Endothelial cell of umbilical vein (primary cell): ENCODE measurements around the gene IL10RB. TPM values are rescaled to one million over a fixed set of nuclear protein-coding genes. Genes with fewer than 3 reads are reported as not detected.
A peak's percentile ranks its signal among the peaks of the same experiment; 100 is the strongest.

Experiments used
- BruUV-seq: library from RNA; stranded (reverse); fragments of 400-500 nt; replicated peaks from 2 replicates; lab custom pipeline; 2021; lab: Mats Ljungman, UMichigan
- CTCF ChIA-PET: fragments of 300-600, 350-600 bp; sonication (Branson Sonifier 250); formaldehyde crosslinking; loops from one replicate; lab custom pipeline; 2021; ENCODE audit warnings: antibody characterized with exemption, inconsistent platforms; lab: Charles Lee
- POLR2A ChIA-PET: fragments of 300-600, 350-600 bp; sonication (Branson Sonifier 250); formaldehyde crosslinking; loops from one replicate; lab custom pipeline; 2021; ENCODE audit warnings: antibody characterized with exemption, inconsistent platforms; lab: Charles Lee
- DNase-seq: peaks from one replicate; pipeline ENCODE4 v3.0.0-alpha.2; 2011; ENCODE audit warnings: low read depth, low spot score
- FAIRE-seq: peaks from 2 replicates; lab custom pipeline; 2011; peaks lifted over from hg19 to GRCh38; lab: Jason Lieb, UNC
- H2AFZ ChIP-seq: 2 replicates; pipeline ENCODE4 v1.6.0; 2012; ENCODE audit warnings: low read depth, low read length, control low read depth, inconsistent platforms
- H3K27ac ChIP-seq: 2 replicates; pipeline ENCODE4 v1.5.1; 2011; ENCODE audit warnings: low read depth, mild to moderate bottlenecking, control low read depth, low read length, moderate library complexity; ENCODE audit not compliant: insufficient read depth
- H3K27me3 ChIP-seq, 2 experiments: 2 replicates each; pipeline versions ENCODE4 v1.6.0 to v1.6.1; 2011; ENCODE audit warnings: low read length in 2 of 2, mixed read lengths in 1 of 2; ENCODE audit not compliant: control insufficient read depth in 2 of 2, insufficient read depth in 2 of 2
- H3K36me3 ChIP-seq, 2 experiments: 2 replicates in 1 of 2; 3 replicates in 1 of 2; pipeline ENCODE4 v1.5.1; 2011; ENCODE audit warnings: low read length in 2 of 2, mild to moderate bottlenecking in 1 of 2, moderate library complexity in 1 of 2; ENCODE audit not compliant: control insufficient read depth in 2 of 2, insufficient read depth in 2 of 2; ENCODE audit errors: extremely low read depth in 1 of 2
- H3K4me1 ChIP-seq: 3 replicates; pipeline ENCODE4 v1.5.1; 2011; ENCODE audit warnings: mild to moderate bottlenecking, low read length; ENCODE audit not compliant: control insufficient read depth, insufficient read depth; ENCODE audit errors: extremely low read depth
- H3K4me2 ChIP-seq: 2 replicates; pipeline ENCODE4 v1.6.1; 2011; ENCODE audit warnings: low read length, control low read depth, mixed read lengths; ENCODE audit not compliant: insufficient read depth
- H3K4me3 ChIP-seq, 3 experiments: fragments of 200-600 bp in 1 of 3; sonication (generic), shearing (Covaris generic) in 1 of 3; replicated peaks in 1 of 3; 2 replicates each; pipeline ENCODE4 v1.5.1; 2011 to 2016; ENCODE audit warnings: control low read depth in 3 of 3, low read length in 3 of 3, mild to moderate bottlenecking in 2 of 3, inconsistent platforms in 1 of 3, low read depth in 1 of 3, moderate library complexity in 1 of 3; ENCODE audit not compliant: insufficient read depth in 1 of 3
- H3K79me2 ChIP-seq: 2 replicates; pipeline ENCODE4 v1.6.0; 2012; ENCODE audit warnings: low read length, inconsistent platforms; ENCODE audit not compliant: control insufficient read depth, insufficient read depth
- H3K9ac ChIP-seq: replicated peaks from 2 replicates; pipeline ENCODE3; 2011; ENCODE audit warnings: low read length, control low read depth; ENCODE audit not compliant: insufficient read depth; ENCODE audit errors: extremely low read depth
- H3K9me1 ChIP-seq: replicated peaks from 3 replicates; pipeline ENCODE4 v1.6.0; 2011; ENCODE audit warnings: mild to moderate bottlenecking, low read length; ENCODE audit not compliant: control insufficient read depth, insufficient read depth; ENCODE audit errors: extremely low read depth
- H3K9me3 ChIP-seq: replicated peaks from 2 replicates; pipeline ENCODE4 v1.5.1; 2012; ENCODE audit warnings: low read length, inconsistent platforms; ENCODE audit not compliant: control insufficient read depth, insufficient read depth
- H4K20me1 ChIP-seq: replicated peaks from 2 replicates; pipeline ENCODE3; 2011; ENCODE audit warnings: mild to moderate bottlenecking, low read length; ENCODE audit not compliant: control insufficient read depth, insufficient read depth; ENCODE audit errors: extremely low read depth
- EZH2 ChIP-seq: IDR thresholded peaks from 2 replicates; pipeline ENCODE4 v1.6.1; 2012; ENCODE audit warnings: borderline replicate concordance, low read depth, mild to moderate bottlenecking, moderate library complexity, low read length, inconsistent platforms; ENCODE audit not compliant: severe bottlenecking
- FOS ChIP-seq: IDR thresholded peaks from 2 replicates; pipeline ENCODE4 v1.6.1; 2011; ENCODE audit warnings: mild to moderate bottlenecking, low read length, moderate library complexity, borderline replicate concordance; ENCODE audit not compliant: insufficient read depth
- MAX ChIP-seq: IDR thresholded peaks from 2 replicates; pipeline ENCODE4 v1.6.1; 2011; ENCODE audit not compliant: insufficient read depth, insufficient read length
- POLR2A ChIP-seq: IDR thresholded peaks from 2 replicates; pipeline ENCODE4 v1.6.1; 2012; ENCODE audit warnings: low read depth, mild to moderate bottlenecking, control low read depth, low read length
- POLR2AphosphoS5 ChIP-seq: IDR thresholded peaks from 2 replicates; pipeline ENCODE4 v1.6.1; 2012; ENCODE audit warnings: low read depth, mild to moderate bottlenecking, control low read depth, low read length, moderate library complexity; ENCODE audit not compliant: insufficient read depth
- dilution Hi-C: fragments of 300-500 bp; cut with MboI; formaldehyde crosslinking; loops from one replicate; pipeline ENCODE4 v1.15.0; 2019; ENCODE audit warnings: low sequenced_read_pairs; ENCODE audit not compliant: extremely low pct_ligation_motif_present
- intact Hi-C: fragments of 100-400 bp; cut with micrococcal nuclease; formaldehyde crosslinking; loops from one replicate; pipeline ENCODE4 v1.10.0; 2022
- polyA plus RNA-seq, 4 experiments: library from polyadenylated mRNA; depleted of rRNA in 3 of 4; stranded (reverse) in 3 of 4; unstranded in 1 of 4; fragments of >200 nt; gene quantifications; 2 replicates each; pipeline versions ENCODE4 v1.2.1 to v1.2.3, GENCODE V29; 2011 to 2012; ENCODE audit warnings: missing spikeins in 1 of 4
- total RNA-seq: library from RNA; stranded (reverse); gene quantifications from 2 replicates; pipeline ENCODE4 v1.2.3, GENCODE V29; 2021

IL10RB gene
- total and polyA plus RNA-seq, 2 donors (not counting 3 experiments of a cell fraction or from before 2014, with no cell fraction given): 21.9 to 31.4 TPM

GRCh38 chr21:33229784-33230544, 36.2 kb upstream of the IL10RB start, which contains the start of gene IFNAR2:
IFNAR2 (plus strand) TSS chr21:33229938; CDS start chr21:33241923, 11,985 bp downstream.
- H3K36me3 ChIP-seq: no peaks in the 10 kb centered on the region
- H4K20me1 ChIP-seq: no peaks in the 10 kb centered on the region
- H3K4me3 ChIP-seq: peak within 1 kb of the TSS; percentile 90 to 98 (median 96)
- peak within 1 kb of the TSS; percentile 96 for H3K4me2 ChIP-seq
- BruUV-seq: no TSS peak
- H3K4me1 ChIP-seq: peaks cover 40% of the 10 kb centered on the region
- H3K27ac ChIP-seq: peak within 1 kb of the TSS; percentile 88
- no peaks in the 10 kb centered on the region for H3K9me1 ChIP-seq
- intact Hi-C loops (loop anchor here (2.0 kb wide), 1 partner anchor 37 kb away; the partner anchor contains the start of gene IL10RB), dilution Hi-C loops (no loop called here)
- H3K9ac ChIP-seq: peak within 1 kb of the TSS; percentile 82
- H3K9me3 ChIP-seq: no peaks in the 10 kb centered on the region
- H2AFZ ChIP-seq: peak within 1 kb of the TSS; percentile 98
- TF ChIP-seq EZH2 (no peak), MAX (no peak), POLR2AphosphoS5 (peak; percentile 68), FOS (no peak), POLR2A (peak; percentile 15)
- H3K27me3 ChIP-seq: peaks cover 6 to 10% of the 10 kb centered on the region in 2 experiments
- ChIA-PET CTCF (interaction anchor here (0.9 to 2.4 kb wide), 4 partner anchors 30 to 215 kb away, joined by 3 to 11 read pairs (median 6); partner anchors contain the start of gene IFNAR1), POLR2A (no interaction called here)
- DNase-seq (peak; percentile 62), FAIRE-seq (no peak)
- peaks cover 36% of the 10 kb centered on the region for H3K79me2 ChIP-seq
